ENCODE data around the gene CHST12.

- TF ChIP-seq CTCF (conservative IDR thresholded peaks at IDR 0.05; ENCODE audit: low read depth, low read length) (no peak), EZH2phosphoT487 (IDR thresholded peaks at IDR 0.05; ENCODE audit: borderline replicate concordance, low read length) (no peak)
Observed at GRCh38 chr7:2358968-2359527, 44.4 kb upstream of the CHST12 start.
